ENCODE measurements around the gene C1QTNF9. TPM values are rescaled to one million over a fixed set of nuclear protein-coding genes. Genes with fewer than 3 reads are reported as not detected.

Gene C1QTNF9
- polyA plus RNA-seq, 1 donor (not counting 4 experiments of a cell fraction or from before 2014, with no cell fraction given): not detected

GRCh38 chr13:24355103-24355502, 45.7 kb downstream of the C1QTNF9 start:
- Histone ChIP-seq H3K9me1 (ENCODE audit: control insufficient read depth, extremely low read depth, insufficient read depth, low read length) (no peaks in the 10 kb centered on the region), H3K9me3 (ENCODE audit: control insufficient read depth, low read depth, low read length) (no peaks in the 10 kb centered on the region), H3K79me2 (ENCODE audit: control insufficient read depth, insufficient read depth, low read length) (no peaks in the 10 kb centered on the region), H3K4me2 (ENCODE audit: control insufficient read depth, extremely low read depth, insufficient read depth, low read depth, low read length) (no peak overlapping the region), H3K9ac (ENCODE audit: control insufficient read depth, extremely low read depth, insufficient read depth, low read length) (no peak overlapping the region), H4K20me1 (ENCODE audit: control insufficient read depth, extremely low read depth, insufficient read depth, low read length) (no peaks in the 10 kb centered on the region), H2AFZ (ENCODE audit: control insufficient read depth, low read length) (no peak overlapping the region), H3K27me3 (ENCODE audit: control insufficient read depth, extremely low read depth, insufficient read depth, low read length) (no peaks in the 10 kb centered on the region), H3K36me3 (ENCODE audit: control insufficient read depth in 2 of 2, extremely low read depth in 1 of 2, insufficient read depth in 2 of 2, low read length in 2 of 2) (no peaks in the 10 kb centered on the region), H3K4me1 (ENCODE audit: control insufficient read depth, extremely low read depth, insufficient read depth, low read length) (peaks cover 15% of the 10 kb centered on the region), H3K27ac (ENCODE audit: control insufficient read depth, insufficient read depth, low read length) (no peak overlapping the region), H3K4me3 (ENCODE audit: control insufficient read depth in 2 of 3, extremely low read depth in 1 of 3, insufficient read depth in 2 of 3, low read depth in 1 of 3, low read length in 3 of 3) (no peak overlapping the region)
- dilution Hi-C loops (cut with MboI; ENCODE audit: extremely low pct_ligation_motif_present, low sequenced_read_pairs): no loop called here
- FAIRE-seq (no peak), DNase-seq (ENCODE audit: low read depth, low spot score) (no peak)
- no peak for TF ChIP-seq EZH2 (IDR thresholded peaks at IDR 0.05; ENCODE audit: low read length)
- TF ChIP-seq CTCF (optimal IDR thresholded peaks at IDR 0.05 in 1 of 3, IDR thresholded peaks at IDR 0.05 in 1 of 3, conservative IDR thresholded peaks at IDR 0.05 in 1 of 3; ENCODE audit: extremely low read depth in 1 of 3, insufficient read depth in 2 of 3, low read length in 3 of 3): no peak

DNA sequence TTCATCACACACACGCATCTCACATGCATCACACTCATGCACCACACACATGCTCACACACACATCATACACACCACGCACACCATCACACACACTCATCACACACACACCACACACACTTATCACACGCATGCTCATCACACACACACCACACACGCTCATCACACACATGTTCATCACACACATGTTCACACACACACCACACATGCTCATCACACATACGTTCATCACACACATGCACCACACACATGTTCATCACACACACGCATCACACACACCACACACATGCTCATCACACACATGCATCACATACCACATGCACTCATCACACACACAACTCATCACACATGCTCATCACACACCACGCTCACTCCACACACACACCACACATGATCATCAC, 46.9 kb downstream of the C1QTNF9 start:
- Histone ChIP-seq H2AFZ (ENCODE audit: control insufficient read depth, low read length) (no peak overlapping the region), H3K4me3 (ENCODE audit: control insufficient read depth in 2 of 3, extremely low read depth in 1 of 3, insufficient read depth in 2 of 3, low read depth in 1 of 3, low read length in 3 of 3) (no peak overlapping the region), H3K79me2 (ENCODE audit: control insufficient read depth, insufficient read depth, low read length) (no peaks in the 10 kb centered on the region), H3K9ac (ENCODE audit: control insufficient read depth, extremely low read depth, insufficient read depth, low read length) (no peak overlapping the region), H3K27ac (ENCODE audit: control insufficient read depth, insufficient read depth, low read length) (no peak overlapping the region), H3K27me3 (ENCODE audit: control insufficient read depth, extremely low read depth, insufficient read depth, low read length) (no peaks in the 10 kb centered on the region), H3K36me3 (ENCODE audit: control insufficient read depth in 2 of 2, extremely low read depth in 1 of 2, insufficient read depth in 2 of 2, low read length in 2 of 2) (no peaks in the 10 kb centered on the region), H3K4me1 (ENCODE audit: control insufficient read depth, extremely low read depth, insufficient read depth, low read length) (peaks cover 11% of the 10 kb centered on the region), H3K4me2 (ENCODE audit: control insufficient read depth, extremely low read depth, insufficient read depth, low read depth, low read length) (no peak overlapping the region), H3K9me1 (ENCODE audit: control insufficient read depth, extremely low read depth, insufficient read depth, low read length) (no peaks in the 10 kb centered on the region), H4K20me1 (ENCODE audit: control insufficient read depth, extremely low read depth, insufficient read depth, low read length) (no peaks in the 10 kb centered on the region), H3K9me3 (ENCODE audit: control insufficient read depth, low read depth, low read length) (no peaks in the 10 kb centered on the region)
- FAIRE-seq (no peak), DNase-seq (ENCODE audit: low read depth, low spot score) (no peak)
- dilution Hi-C loops (cut with MboI; ENCODE audit: extremely low pct_ligation_motif_present, low sequenced_read_pairs): no loop called here
- no peak for TF ChIP-seq CTCF (optimal IDR thresholded peaks at IDR 0.05 in 1 of 3, IDR thresholded peaks at IDR 0.05 in 1 of 3, conservative IDR thresholded peaks at IDR 0.05 in 1 of 3; ENCODE audit: extremely low read depth in 1 of 3, insufficient read depth in 2 of 3, low read length in 3 of 3)
- TF ChIP-seq EZH2 (IDR thresholded peaks at IDR 0.05; ENCODE audit: low read length): no peak
